H1 (cell line): ENCODE data around the gene CEP57L1. TPM values are rescaled to one million over a fixed set of nuclear protein-coding genes. Genes with fewer than 3 reads are reported as not detected.

Experiments
- BACH1 ChIP-seq: IDR thresholded peaks from 2 replicates; pipeline ENCODE4 v1.6.1; 2012; ENCODE audit warnings: low read length, improper control_type of control experiment
- KDM4A ChIP-seq: IDR thresholded peaks from one replicate; pipeline ENCODE4 v1.7.1; 2012; ENCODE audit warnings: low read depth, mild to moderate bottlenecking, moderate library complexity, low read length, inconsistent platforms; ENCODE audit not compliant: severe bottlenecking
- SIX5 ChIP-seq: IDR thresholded peaks from 2 replicates; pipeline ENCODE4 v1.6.1; 2011; ENCODE audit warnings: mild to moderate bottlenecking, low read depth, low read length
- SP4 ChIP-seq: IDR thresholded peaks from 2 replicates; pipeline ENCODE4 v1.6.1; 2012; ENCODE audit warnings: low read length, inconsistent platforms
- YY1 ChIP-seq: IDR thresholded peaks from 2 replicates; pipeline ENCODE4 v1.6.1; 2011; ENCODE audit warnings: low read depth, mild to moderate bottlenecking, low read length
- polyA plus RNA-seq, 7 experiments: library from polyadenylated mRNA; depleted of rRNA in 3 of 7; stranded (reverse) in 5 of 7; unstranded in 2 of 7; fragments of >200 nt in 5 of 7; fragments of 200-250 nt in 2 of 7; gene quantifications; 1 replicate in 5 of 7; 2 replicates in 1 of 7; 4 replicates in 1 of 7; pipeline versions ENCODE4 v1.2.1 to v1.2.3, GENCODE V29; 2011 to 2013; ENCODE audit warnings: missing spikeins in 2 of 7, mixed read lengths in 2 of 7
- total RNA-seq: library from RNA; stranded (reverse); fragmentation: NEBNext Ultra II Directional; extraction: Animal tissue kit (Norgen Biotek cat#: 25700); gene quantifications from 2 replicates; pipeline ENCODE4 v1.2.1, GENCODE V29; 2021

CEP57L1 gene
- total and polyA plus RNA-seq, 2 of the 8 experiments (the other 6 are each of a cell fraction or from before 2014, with no cell fraction given): 3.6 to 11.5 TPM

- no peak for TF ChIP-seq KDM4A
- TF ChIP-seq YY1: no peak
- TF ChIP-seq BACH1: no peak
- no peak for TF ChIP-seq SIX5
- TF ChIP-seq SP4: no peak
Observed at GRCh38 chr6:109081516-109082187, 13.7 kb upstream of the CEP57L1 start (continued).
